H54 (cell line): ENCODE data around the gene CRYGN.

Experiments used
- DNase-seq: peaks from one replicate; pipeline ENCODE4 v3.0.0; 2011; ENCODE audit warnings: low spot score, mixed read lengths; ENCODE audit not compliant: insufficient read length
- FAIRE-seq: peaks from 3 replicates; lab custom pipeline; 2011; peaks lifted over from hg19 to GRCh38; lab: Jason Lieb, UNC
- POLR2A ChIP-seq: IDR thresholded peaks from 2 replicates; pipeline ENCODE4 v1.6.1; 2011; ENCODE audit warnings: low read depth, mild to moderate bottlenecking, low read length

Gene CRYGN

GRCh38 chr7:151429560-151430331 is 10.2 kb downstream of the CRYGN start:
- FAIRE-seq (no peak), DNase-seq (peak; percentile 71)
- no peak for TF ChIP-seq POLR2A

DNA sequence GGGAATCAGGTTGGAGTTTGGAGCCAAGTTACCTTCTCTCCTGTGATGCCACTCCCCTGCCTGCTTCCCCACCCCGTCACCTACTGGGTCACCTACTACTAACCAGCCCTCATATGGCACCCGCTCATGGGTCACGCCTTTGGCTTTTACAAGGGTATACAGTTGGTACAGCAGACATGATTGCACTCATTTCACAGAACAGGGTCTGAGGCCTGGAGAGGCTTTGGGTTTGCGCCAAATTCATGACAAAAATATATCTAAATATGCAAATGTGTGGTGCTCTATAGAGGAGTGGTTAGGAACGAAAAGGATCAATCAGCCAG is 10.7 kb downstream of the CRYGN start:
- TF ChIP-seq POLR2A = no peak
- FAIRE-seq = no peak
- DNase-seq = no peak

- DNase-seq = no peak
- TF ChIP-seq POLR2A = no peak
- FAIRE-seq = no peak
Observed at GRCh38 chr7:151428378-151429236, 11.3 kb downstream of the CRYGN start.

DNA sequence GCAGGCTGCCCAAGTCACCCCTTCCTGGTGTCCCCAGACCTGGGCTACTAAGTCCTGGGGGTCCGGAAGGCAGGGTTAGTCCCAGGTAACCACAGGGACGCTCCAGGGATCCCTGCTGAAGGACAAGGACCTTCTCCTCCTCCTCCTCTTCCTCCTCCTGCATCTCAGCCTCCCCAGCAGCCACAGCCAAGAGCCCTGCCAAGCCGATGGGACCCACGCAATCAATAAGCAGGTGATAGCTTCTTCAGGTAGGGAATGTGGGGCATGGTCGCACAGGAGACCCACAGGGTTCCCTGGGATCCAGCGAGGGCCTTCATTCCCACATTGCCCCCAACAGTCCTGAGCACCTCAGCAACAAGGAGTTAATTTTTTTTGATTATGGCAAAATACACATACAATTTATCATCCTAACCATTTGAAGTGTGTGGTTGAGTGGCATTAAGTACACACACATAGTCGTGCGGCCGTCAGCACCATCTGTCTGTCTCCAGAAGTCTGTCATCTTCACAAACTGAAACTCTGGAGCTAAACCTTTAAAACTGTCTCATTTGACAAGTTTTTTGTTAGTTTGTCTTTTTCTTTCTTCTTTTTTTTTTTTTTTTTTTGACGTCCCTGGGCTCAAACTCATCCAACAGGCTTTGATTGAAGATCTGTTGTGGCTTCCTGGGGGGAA is 12.1 kb downstream of the CRYGN start:
- TF ChIP-seq POLR2A = no peak
- FAIRE-seq = no peak

GRCh38 chr7:151426904-151427704 is 12.8 kb downstream of the CRYGN start:
- FAIRE-seq (no peak), DNase-seq (no peak)
- no peak for TF ChIP-seq POLR2A

More for the DNA sequence above, 12.1 kb downstream of the CRYGN start:
- DNase-seq = no peak

GRCh38 chr7:151426441-151426903 is 13.5 kb downstream of the CRYGN start:
- peak; percentile 77 for FAIRE-seq
- no peak for TF ChIP-seq POLR2A

GRCh38 chr7:151425670-151426440 is 14.1 kb downstream of the CRYGN start:
- no peak for TF ChIP-seq POLR2A
- FAIRE-seq (no peak), DNase-seq (no peak)

More at GRCh38 chr7:151426441-151426903, 13.5 kb downstream of the CRYGN start:
- DNase-seq = peak; percentile 72

DNA sequence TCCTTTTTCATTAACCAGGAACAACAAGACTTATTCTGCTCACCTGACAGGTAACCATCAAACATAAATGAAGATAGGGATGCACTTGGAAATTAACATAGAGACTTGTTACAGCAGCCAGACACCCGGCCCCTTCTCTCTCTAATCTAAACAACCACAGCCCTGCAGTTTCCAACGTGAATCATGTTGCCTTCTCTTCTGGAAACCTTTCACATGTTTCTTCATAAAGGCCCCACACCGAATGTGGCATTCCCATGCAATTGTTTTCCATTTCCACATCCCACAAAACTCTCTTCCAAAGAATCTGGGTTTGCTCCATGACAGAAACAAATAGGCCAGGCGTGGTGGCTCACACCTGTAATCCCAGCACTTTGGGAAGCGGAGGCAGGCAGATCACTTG is 15.1 kb downstream of the CRYGN start:
- DNase-seq (no peak), FAIRE-seq (no peak)
- TF ChIP-seq POLR2A = no peak

GRCh38 chr7:151423936-151424335 is 16.0 kb downstream of the CRYGN start:
- no peak for TF ChIP-seq POLR2A
- FAIRE-seq (no peak), DNase-seq (no peak)

DNA sequence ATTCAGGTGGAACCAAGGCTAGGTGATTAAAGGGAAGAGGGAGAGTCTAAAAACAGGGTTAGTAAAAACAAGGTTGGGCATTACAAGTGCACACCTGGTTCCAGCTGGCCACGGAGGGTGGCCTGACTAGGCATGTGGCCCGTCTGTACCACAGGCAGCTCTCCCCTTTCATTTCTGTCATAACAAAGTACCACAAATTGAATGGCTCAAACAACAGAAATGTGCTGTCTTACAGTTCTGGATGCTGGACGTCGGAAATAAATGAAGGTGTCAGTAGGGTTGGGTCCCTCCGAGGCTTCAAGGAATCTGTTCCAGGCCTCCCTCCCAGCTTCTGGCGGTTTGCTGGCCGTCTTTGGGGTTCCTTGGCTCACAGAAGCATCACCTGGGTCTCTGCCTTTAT is 16.7 kb downstream of the CRYGN start:
- FAIRE-seq (no peak), DNase-seq (no peak)
- TF ChIP-seq POLR2A = no peak

GRCh38 chr7:151422212-151422611 is 17.7 kb downstream of the CRYGN start:
- DNase-seq (no peak), FAIRE-seq (no peak)
- no peak for TF ChIP-seq POLR2A

GRCh38 chr7:151420144-151420543 is 19.8 kb downstream of the CRYGN start:
- no peak for DNase-seq
- TF ChIP-seq POLR2A = no peak
- FAIRE-seq = no peak
